ENCODE results near the gene TPM3.
"Not testable (repeated sequence)": the region's sequence is repeated elsewhere in the genome, so short reads cannot be mapped to it uniquely, and the experiment has no call there.

TPM3 gene

DNA sequence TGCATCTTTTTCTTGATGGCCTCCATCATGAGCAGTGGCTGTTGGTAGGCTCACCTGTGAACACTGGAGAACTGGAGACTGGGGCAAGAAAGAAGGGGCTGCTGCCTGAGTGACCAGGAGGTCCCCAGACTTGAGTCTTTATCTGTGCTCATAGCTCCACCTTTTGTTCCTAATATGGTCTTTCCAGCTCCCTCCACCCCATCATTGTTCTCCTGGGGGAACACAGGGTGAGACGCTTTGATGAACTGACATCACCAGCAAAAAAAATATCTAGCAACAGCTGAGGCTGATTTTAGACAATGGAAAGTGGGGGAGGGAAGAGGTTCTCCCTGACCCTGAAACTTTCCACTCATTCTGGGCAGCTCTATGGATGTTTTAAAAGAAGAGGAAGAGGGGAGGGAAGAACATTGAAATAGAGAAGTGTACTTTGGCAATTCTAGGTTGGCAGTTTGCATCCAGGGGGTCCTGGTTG lies at the start of gene TPM3:
Gene TPM3, minus strand, starts transcription at position 111 of the 472 bp plus-strand sequence. Its CDS starts 82 bp downstream, at position 29.
- peak in 2 of 3 donors; percentile 39 for DNase-seq

DNA sequence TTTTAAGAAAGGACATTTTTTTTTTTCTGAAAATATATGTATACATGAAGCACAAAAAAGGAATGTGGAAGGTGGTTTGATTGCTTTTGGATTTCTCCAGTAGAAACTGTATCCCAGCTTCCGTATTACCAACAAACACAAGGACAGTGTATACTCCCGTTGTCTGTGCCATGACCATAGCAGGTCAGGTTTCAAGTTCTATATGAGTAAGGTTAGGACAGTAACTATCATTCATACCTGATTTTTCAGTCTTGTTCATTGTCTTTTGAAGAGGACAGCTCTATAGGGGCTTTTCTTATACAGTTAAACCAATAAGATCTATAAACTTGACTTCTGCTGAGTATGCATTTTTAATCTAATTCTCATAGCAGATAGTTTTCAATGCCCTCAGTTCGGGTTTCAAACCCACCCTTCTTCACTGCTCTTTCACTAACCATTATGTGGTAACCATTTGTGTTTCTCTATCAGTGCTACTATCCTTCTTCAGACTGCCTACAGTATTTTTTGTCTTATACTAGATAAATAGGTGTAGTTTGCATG lies 48.5 kb upstream of the TPM3 start:
- DNase-seq, result no peak

DNA sequence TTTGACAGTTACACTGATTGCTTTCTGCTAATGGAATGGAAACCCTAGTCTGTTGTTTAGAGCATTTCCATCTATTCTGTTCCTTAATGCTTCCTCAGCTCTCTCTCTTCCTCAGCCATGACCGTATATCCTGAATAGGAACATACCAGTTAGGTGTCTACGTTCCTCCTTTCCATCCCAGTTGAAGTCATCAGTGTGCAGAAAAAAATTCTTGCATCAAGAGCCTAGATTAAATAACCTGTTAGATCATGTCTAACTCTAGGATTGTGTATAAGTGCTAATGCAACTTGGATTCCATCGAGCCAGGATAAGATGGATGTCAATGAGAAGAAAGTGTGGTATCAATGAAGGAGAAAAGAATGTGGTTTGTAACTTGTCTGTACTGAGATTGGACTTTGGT lies 47.6 kb upstream of the TPM3 start:
- no peak for DNase-seq

DNA sequence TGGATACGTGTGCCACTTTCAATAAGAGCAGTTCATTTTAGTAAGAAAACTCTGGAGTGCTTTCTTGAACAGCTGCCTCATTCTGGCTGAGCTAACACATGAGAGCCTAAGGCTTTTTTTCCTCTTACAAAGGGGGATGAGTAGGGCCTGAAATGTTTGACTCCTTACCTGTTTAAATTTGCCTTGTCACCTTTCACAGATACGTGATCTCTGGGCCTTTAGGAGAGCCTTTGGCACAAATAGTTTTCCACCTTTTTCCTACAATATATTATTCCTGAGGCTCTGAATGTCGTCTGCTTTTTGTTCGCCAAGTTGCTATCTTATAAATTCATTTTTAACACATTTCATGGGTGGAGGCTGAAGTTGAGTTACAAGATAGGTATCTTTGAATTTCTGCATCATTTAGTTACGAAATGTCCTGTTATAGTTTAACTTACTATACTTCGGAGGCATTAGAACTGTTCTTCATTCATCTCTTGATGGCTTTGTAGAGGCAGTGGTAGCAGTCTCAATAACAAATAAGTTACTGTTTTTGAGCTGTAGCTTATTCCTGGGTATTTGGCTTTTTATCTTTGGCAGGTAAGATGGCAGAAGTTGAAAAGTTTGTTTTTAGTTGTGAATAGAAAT lies 46.1 kb upstream of the TPM3 start:
- DNase-seq, result no peak

DNA sequence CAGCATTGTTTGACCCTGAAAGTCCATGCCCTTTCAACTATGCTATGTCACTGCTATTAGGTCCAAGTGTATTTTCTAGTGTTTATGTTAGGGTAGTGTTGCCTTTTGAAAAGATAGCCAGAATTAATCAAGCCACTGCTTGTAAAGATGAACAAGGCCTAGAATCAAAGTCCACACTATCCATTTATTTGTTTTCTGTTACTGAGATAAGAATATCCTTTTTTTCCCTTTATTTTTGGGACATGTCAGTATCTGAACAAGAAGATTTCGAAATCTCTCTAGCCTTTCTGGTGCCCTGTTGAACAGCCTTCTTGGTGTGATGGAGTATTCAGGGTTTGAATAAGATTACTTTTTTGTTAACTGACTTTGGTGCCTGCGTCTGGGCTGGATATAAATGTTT lies 45.5 kb upstream of the TPM3 start:
- DNase-seq, result no peak

- no peak for DNase-seq
Observed at GRCh38 chr1:154236855-154237254, 45.0 kb upstream of the TPM3 start.

DNA sequence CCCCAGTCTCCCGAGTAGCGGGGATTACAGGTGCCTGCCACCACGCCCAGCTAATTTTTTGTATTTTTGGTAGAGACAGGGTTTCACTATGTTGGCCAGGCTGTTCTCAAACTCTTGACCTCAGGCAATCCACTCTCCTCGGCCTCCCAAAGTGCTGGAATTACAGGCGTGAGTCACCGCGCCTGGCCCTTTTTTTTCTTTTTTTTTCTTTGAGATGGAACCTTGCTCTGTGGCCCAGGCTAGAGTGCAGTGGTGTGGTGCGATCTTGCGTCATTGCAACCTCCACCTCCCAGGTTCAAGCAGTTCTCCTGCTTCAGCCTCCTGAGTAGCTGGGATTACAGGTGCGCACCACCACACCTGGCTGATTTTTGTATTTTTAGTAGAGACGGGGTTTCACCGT lies 41.2 kb upstream of the TPM3 start:
- DNase-seq, result not testable (repeated sequence)

DNA sequence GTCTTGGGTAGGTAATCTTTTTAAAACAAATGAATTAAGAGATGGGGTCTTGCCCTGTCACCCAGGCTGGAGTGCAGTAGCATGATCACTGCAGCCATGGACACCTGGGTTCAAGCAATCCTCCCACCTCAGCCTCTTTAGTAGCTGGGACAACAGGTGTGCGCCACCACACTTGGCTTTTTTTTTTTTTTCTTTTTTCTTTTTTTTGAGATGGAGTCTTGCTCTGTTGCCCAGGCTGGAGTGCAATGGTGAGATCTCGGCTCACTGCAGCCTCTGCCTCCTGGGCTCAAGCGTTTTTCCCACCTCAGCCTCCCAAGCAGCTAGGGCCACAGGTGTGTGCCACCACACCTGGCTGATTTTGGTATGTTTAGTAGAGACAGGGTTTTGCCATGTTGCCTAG lies 39.2 kb upstream of the TPM3 start:
- not testable (repeated sequence) for DNase-seq

DNA sequence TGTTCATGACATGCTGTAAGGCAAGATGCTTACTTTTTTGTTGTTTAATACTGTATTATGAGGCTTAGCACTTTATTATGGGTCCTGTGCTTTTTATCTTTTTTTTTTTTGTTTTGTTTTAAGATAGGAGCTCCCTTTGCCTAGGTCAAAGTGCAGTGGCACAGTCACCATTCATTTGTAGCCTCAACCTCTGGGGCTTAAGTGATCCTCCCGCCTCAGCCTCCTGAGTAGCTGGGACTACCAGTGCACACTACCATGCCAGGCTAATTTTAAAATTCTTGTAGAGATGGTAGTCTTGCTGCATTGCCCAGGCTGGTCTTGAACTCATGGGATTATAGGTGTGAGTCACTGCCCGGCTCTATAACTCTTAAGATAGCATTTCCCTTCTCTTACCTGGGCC lies 33.5 kb upstream of the TPM3 start:
- DNase-seq, result no peak

DNA sequence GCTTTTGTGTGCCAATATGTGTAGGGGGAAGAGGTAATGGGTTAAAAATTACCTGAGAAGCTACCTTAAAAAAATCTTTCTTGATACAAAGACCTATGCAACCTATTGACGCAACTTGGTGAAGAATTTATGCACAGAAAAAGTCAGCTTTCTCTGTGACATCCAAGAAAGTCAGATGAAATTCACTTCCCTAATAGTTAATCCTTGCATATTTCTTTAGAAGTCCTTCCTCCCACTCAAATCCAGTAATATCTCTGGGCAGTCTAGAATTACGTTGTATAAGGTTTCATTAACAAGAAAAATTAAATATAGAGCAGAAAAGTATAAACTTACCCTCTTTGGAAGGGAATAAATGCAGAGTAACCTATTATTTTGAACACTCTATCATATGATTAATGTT lies 31.7 kb upstream of the TPM3 start:
- peak; percentile 23 to 56 (median 50) for DNase-seq

DNA sequence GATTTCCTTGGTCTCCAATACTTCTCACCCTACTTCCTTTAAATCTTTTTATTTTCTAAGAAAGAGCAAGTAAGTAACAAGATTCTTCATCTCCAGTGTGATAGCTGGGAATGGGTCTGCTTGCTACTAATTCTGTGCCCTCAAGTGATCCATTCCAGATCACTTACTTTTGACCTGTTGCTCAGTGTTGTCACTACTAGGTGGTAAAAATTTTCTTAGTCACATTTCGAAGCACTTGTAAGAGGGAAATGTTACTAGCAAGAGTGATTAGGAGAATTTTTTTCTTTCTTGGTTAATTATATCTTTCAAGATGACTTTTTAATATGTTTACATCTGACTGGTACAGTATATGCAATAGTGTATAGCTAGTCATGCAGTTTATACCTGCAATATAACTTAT lies 31.0 kb upstream of the TPM3 start:
- no peak for DNase-seq

DNA sequence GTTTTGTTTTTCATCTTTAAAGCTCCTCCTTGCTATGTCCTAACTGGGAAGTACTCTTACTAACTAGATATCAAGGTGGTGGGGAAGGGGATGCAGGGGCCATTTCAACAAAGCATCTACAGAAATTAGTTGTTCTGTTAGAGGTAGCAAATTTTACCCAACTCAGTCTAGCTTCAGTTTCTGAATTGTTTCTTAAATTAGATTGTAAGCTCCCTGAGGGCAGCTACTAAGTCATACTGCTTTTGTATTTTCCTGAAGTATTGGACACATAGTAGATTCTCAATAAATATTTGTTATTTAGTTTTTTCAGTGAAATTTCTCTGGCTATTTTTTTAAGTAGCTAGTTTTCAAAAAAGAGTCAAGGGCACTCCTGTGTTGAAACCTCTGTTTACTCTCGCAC lies 30.6 kb upstream of the TPM3 start:
- no peak for DNase-seq

DNA sequence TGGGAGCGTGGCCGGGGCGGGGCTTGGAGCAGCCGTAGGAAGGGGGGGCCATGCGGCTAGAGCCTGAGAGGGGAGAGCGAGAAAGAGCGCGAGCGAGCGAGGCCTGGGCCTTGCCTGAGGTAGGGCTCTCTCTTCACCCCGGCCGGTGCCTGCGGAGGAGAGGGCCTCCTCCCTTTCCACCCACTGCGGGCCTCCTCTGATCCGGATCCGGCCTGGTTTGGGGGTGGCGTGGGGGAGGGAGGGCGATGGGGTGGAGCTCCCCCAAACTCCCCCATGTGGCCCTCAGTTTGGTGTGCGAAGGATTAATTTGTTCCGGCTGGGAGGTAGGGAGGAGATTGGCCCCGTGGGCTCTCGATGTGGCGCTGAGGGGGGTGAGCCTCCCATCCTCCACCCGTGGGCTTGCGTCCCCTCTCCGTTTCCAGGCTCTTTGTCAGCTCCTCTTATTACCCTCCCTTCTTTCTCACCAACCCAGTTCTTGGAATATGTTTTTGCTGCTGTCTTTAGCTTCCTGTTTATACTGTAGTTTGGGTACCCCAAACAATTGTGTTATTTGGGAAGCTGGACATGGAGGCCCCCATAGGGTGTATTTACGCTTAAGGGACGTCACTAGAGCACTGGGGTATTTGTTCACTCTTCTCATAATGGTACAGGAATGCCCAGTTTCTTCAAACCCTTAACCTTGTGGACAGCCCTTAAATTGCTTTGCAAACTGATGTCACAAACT lies 29.5 kb upstream of the TPM3 start:
- DNase-seq, result peak; percentile 58 to 76 (median 66)

- DNase-seq, result no peak
Observed at GRCh38 chr1:154220970-154221277, 29.0 kb upstream of the TPM3 start.

DNA sequence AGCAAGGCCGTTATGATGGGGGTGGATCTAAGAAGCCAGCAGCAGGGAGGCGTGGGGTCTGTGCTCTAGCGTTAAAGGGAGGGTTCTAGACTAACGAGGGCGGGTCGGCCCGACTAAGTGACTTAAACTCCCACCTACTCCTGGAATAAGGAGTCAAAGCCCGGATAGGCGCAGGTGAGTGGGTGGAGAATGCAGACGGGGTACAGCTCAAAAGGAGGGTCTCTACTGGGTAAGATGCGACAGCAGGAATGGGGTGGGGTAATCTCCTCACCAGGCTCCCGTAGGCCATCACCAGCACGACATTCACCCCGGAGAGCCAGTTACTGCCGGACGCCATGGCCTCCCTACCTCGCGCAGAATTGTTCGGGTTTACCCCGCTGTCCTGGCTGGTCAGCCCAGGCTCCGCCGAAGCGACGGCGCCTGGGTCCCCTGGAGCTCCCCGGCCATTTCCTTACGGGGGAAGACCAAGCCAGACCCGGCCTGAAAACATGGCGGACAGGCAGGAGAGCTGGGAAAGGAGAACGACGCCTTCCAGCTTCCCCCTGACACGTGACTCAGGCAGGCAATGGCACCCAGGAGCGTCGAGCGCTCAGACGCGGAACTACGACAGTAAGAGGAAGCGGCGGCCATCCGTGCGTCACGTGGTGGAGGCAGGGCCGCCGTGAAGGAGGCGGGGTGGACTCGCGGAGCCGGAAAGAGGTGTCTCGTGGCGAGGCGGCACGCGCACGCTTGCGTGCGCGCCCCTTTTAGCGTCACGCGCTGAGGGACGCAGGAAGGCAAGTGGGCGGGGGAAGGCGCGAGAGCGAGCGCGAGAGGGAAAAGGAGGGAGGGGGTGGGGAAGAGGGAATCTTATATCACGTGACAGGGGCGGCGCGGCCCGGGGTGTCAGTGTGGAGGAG lies 28.4 kb upstream of the TPM3 start, which contains the start of gene UBAP2L:
Gene UBAP2L, plus strand, starts transcription at position 885 of the 899 bp plus-strand sequence. CDS start 4,169 bp downstream, outside the sequence.
- DNase-seq, result peak; percentile 100

- DNase-seq, result peak; percentile 48 to 66 (median 63)
Observed at GRCh38 chr1:154219541-154219940, 27.6 kb upstream of the TPM3 start.

DNA sequence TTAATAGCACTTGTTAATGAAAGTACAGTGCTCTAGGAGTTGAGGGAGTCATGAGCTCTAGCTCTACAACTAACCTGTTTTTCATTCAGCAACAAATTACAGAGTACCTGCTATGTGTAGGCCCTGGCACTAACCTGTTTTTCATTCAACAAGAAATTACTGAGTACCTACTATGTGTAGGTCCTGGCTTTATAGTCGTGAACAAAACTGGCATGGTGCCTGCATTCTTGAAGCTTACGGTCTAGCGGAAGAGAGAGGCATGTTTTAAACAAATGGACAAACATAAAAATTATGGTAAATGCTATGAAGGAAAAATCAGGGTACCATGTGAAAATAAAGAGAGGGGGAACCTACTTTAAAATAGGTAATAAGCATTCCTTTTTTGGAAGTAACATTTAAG lies 26.6 kb upstream of the TPM3 start:
- DNase-seq, result no peak

DNA sequence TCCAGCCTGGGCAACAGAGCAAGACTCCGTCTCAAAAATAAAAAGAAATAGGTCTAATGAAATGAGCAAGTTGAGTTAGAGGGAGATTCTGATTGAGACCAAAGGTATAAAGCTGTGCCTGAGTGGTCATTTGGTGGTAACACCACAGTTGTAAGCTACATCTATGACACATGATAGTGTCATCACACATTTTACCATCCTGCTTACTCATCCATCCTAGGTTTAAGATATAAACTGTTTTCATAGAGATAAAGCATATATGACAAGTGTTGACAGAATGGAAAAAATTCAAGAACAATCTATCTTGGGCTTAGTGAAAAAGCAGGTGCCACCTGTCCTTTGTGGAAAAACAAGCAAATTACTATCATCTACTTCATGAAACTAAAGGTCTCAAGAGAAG lies 21.4 kb upstream of the TPM3 start:
- peak in 2 of 3 donors; percentile 41 to 49 for DNase-seq

GRCh38 chr1:154212083-154212482 lies 20.2 kb upstream of the TPM3 start:
- DNase-seq, result no peak

- no peak for DNase-seq
Observed at GRCh38 chr1:154208677-154209388, 16.9 kb upstream of the TPM3 start.

- no peak for DNase-seq
Observed at GRCh38 chr1:154207262-154207661, 15.4 kb upstream of the TPM3 start.

DNA sequence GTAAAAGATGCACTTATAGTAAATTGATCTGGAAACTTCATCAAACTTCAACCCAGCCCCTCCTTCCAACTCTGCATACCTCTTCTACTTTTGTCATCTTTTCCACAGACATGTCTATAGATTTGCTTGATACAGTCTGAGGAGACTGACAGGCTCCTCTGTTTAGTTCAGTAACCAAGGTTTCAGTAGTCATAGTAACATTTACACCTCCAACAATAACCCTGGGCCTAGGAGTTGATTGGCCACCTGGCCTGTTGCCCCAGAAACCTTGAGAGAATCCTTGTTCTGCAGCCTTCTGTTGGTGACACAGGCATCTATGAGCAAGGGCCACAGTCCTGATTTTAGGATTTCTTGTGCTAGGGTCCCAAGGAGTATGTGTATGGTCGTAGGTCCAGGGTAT lies 14.3 kb upstream of the TPM3 start, which contains the start of gene CFAP141:
Gene CFAP141, minus strand, starts transcription at position 138 of the 400 bp plus-strand sequence. Its CDS starts 26 bp downstream, at position 112.
- DNase-seq, result no peak

All from suppressor macrophage treated with lipopolysaccharide for 1 hour (primary cell).